HG02678 (cell line): ENCODE data around the gene GSTT2B.
"Not testable (repeated sequence)": the region's sequence is repeated elsewhere in the genome, so short reads cannot be mapped to it uniquely, and the experiment has no call there.

Source experiments
- ATAC-seq: cut with Tn5 transposase; IDR thresholded peaks from one replicate; pipeline ENCODE4 v1.9.1; 2021; ENCODE audit warnings: mild to moderate bottlenecking, moderate library complexity; ENCODE audit not compliant: unreplicated experiment

Gene GSTT2B, protein sequence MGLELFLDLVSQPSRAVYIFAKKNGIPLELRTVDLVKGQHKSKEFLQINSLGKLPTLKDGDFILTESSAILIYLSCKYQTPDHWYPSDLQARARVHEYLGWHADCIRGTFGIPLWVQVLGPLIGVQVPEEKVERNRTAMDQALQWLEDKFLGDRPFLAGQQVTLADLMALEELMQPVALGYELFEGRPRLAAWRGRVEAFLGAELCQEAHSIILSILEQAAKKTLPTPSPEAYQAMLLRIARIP

DNA sequence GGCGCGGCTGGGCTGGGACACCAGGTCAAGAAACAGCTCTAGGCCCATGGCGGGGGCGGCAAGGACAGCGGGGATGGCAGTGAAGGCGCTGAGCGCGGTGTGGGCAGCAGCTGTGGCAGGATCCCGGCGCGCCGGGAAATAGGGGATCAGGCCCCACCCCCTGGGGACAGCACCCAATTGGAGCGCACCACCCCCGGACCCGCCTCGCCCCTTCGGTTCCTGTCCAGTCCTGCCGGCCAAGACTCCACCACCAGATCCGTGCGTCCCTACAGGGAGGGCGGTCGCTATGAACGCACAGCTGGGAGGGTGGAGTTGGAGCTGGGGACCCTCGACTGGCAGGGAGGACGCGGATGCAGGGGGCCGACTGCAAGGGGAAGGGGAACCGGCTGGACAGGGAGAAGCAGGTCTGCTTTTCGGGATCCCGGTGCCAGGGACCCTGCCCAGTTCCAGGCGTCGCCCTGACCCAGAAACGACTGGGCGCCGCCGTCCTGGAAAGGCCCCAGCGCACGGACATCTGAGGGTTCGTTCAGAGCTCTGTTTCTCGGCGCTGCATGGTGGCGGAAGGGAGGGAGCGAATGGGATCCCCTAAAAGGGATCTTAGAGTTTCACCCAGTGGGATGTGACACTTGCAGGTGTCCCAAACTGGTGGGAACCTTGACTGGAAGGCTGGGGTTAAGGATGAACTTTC is at the start of gene GSTT2B:
TSS of gene GSTT2B (minus strand) at position 112 of the 688 bp plus-strand sequence. CDS start at position 48, 64 bp downstream.
- not testable (repeated sequence) for ATAC-seq

DNA sequence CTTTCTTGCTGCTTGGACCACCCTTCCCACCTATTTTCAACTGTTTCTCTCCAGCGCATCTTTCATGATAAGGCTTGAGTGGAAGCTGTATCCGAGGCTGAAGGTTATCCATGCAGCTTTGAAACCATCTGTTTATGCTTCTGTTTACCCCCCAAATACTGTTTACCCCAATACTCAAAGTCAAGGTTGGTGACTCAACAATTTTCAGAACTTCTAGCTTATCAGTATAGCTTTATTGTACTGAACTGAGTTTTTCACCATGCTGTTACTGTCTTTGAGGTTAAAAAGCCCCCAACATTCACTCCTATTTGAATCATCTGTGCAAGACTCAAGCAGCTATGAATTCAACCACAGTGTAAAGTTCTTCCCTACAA is 49.0 kb upstream of the GSTT2B start:
- no peak for ATAC-seq

DNA sequence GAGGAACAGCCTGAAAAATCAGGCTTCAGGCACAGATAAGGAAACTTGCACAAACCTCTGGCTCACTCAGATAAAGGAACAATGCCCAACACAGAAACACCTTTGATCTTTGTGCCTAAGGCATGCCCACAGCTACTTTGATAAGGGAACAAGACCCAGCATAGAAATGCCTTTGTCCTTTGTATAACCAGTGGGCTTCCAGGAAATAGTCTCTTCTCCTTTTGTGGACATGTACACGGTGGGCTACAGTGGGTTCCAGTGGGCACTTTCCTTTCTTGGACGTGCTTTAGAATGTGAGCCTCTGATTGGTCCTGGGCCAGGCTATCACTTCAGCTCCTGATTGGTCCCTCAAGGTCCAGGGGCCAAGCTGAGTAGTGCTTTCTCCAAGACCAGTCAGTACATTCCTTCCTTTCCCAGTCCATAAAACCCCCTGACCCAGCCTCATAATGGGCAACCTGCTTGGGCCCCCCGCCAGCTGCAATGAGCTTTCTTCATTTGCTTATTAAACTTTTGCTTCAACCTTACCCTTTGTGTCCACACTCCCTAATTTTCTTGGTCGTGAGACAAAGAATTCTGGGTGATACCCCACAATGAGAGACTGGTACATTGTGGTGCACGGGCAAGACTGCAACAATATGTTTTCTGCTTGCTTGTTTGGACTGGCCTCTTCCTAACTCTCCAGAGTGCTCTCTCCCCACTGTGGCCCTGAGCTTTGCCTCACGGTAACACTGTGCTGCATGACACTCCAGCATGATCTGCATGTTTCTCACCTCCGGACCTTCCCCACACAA is 48.4 kb upstream of the GSTT2B start:
- ATAC-seq: no peak

DNA sequence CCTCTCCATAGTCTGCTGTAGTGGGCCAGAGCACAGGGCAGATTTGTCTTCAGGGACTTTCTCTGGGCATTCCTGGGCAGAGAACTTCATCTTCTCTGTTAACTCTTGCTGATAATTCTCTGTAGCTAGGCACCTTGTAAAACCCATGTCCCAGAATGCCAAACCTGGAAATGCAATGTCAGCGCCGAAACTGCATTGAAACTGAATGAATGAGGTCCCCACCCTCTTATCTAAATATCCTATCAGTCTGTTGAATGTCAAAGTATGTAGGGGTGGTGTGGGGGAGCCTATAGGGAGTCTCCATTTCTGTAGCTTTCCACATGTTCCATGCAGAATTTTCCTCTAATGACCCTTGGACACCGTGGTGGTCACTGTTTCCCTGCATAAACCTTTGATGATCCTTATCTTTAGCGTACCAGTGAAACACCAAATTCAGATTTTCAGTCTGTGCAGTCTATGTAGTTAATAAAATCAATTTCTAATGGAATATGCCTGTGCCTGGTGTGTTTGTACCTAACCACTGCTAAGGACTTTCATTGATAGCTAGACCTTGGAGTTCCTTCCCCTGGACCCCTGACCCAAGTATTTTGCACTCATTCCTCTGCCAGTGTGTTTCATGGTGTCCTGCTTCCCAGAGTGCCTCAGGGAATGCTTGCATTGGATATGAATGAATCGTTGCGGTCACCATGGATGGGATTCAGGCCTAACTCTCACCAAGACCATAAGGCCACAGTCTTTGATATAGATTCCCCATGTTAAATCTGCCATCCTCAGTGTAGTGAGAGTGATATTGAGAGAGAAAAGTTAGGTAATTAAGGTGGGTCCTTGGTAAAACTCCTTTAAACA is 47.6 kb upstream of the GSTT2B start:
- ATAC-seq: no peak

DNA sequence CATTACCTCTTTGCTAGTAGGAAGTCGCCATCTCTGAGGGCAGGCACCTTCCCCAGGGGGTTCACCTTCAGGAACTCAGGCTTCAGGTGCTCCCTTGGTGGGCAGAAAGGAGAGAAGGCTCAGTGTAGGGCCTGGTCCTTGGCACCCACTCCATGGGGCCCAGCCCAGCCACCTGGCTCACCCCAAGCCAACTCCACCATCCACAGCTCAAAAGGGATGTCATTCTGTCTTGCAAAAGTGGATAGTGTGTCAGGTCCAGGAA is 47.0 kb upstream of the GSTT2B start:
- no peak for ATAC-seq

DNA sequence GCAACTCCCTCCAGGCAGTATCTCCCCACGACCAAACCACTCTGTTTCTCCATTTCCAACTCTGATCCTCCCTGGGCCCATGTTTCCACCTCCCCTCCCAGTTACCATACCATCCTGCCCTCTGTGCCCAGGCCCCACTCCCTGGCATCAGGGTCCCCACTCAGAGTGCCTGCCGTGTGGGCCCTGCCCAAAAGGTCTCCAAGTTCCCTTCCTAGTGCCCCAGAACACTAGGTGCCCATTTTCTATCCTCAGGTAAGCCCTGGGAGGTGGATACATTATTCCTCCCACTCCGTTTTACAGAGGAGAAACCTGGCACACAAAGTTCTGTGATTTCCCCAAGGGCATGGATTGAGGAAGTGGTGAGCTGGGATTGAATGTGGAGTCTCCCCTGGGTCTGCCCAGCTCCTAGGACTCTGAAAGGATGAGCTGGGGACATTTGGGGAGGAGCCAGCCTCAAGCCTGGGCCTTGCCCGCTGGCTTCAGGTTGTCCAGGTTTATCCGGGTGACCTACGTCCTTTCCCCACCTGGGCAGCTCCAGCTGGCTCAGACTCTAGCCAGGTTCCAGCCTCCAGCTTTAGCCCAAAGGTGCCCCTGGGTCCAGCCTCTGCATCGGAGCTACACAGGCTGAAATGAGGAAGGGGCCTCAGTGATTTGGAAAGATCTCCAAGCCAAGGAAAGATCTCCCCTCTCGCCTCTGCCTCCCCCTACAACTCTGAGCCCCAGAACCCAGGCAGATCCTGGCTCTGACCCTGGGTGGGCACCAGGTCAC is 46.4 kb upstream of the GSTT2B start:
- no peak for ATAC-seq

DNA sequence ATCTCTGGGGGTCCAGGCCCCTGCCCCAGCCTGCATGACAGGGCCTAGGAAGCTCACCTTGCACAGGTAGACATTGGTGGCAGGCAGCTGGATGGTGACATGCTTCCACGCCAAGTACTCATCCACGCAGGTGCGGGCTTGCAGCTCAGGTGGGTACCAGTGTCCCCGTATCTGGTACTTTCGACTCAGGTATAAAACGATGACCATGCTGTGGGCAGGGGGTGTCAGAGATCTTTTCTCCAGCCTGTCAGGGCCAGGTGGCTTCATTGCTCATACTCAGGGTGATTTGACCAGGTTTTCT is 45.9 kb upstream of the GSTT2B start:
- no peak for ATAC-seq

DNA sequence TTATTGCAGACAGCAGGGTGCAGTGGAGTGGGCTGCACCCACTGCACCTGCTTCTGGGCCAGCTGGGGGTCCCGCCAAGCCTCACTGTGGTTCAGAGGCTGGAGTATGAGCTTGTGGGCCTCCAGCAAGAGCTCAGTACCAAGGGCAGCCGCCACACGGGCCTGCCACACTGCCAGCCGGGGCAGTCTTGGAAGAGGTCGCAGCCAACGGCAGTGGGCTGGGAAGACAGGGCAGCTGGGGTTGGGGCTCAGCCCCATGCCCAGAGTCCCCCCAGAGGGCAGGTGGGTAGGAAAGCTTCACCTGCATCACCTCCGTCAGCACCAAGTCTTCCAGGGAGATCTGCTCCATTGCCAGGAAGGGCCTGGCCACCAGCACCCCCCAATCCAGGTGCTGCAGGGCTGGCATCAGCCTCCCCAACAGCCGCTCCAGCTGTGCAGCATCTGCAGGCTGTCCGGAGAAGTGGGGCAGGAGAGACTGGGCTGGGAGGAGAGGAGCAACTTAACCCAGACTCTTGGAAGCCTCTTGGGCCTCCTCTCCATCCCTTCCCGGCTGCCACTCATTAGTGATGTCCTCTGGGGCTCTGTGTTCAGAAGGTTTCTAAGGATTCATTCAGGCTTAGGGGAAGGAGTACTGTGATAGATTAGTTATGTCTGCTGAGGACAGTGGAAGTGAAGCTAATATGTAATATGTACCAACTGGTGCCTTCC is 45.4 kb upstream of the GSTT2B start:
- ATAC-seq: no peak

DNA sequence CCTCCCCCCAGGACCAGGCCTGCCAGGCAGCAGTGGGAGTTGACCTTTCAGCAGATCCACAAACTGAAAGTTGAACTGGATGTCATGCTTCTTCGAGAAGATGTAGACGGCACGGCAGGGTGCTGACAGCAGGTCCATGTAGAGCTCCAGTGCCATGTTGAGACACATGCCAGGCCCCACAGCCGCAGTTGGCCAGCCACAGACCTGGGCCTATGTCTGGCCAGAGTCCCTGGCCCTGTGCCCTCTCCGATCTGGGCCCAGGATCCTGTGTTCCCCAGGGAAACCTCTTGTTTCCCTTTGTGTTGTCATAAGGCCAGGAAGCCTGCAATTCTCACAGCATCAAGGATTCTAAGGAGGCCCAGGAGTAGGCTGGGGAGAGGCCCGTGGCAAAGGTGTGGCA is 44.2 kb upstream of the GSTT2B start, which contains the start of gene GSTT4:
TSS of gene GSTT4 (minus strand) at position 253 of the 400 bp plus-strand sequence. CDS start at position 156, 97 bp downstream.
- no peak for ATAC-seq

DNA sequence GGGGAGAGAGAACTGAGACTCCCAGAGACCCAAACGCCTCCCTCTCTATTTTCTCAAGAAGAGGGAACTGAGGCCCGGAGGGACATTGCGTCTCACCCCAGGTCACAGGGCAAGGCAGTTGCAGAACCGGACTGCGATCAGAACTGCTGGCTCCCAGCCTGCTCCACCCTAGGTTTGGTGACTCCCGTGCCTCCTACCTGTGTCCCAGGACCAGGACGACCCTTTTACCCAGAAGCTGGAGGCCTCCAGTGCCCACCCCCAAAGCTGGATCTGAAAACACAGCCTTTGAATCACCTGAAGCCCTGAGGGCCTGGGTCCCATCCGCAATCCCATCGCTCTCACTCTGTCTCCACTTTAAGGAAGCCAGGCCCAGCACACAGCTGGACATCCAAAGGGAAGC is 42.9 kb upstream of the GSTT2B start:
- ATAC-seq: no peak

DNA sequence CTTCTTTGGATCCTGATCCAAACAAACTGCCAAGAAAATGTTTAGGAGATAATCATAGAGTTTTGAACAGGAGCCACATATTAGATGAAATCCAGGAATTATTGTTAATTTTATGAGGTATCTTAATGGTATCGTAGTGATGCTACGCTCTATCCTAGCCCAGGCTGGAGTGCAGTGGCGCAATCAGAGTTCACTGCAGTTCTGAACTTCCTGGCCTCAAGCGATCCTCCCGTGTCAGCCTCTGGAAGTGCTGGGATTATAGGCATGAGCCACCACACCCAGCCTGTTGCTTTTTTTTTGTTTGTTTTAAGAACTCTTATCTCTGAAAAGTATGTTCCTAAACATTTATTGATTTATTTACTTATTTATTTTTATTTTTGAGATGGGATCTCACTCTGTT is 41.9 kb upstream of the GSTT2B start:
- ATAC-seq: no peak

DNA sequence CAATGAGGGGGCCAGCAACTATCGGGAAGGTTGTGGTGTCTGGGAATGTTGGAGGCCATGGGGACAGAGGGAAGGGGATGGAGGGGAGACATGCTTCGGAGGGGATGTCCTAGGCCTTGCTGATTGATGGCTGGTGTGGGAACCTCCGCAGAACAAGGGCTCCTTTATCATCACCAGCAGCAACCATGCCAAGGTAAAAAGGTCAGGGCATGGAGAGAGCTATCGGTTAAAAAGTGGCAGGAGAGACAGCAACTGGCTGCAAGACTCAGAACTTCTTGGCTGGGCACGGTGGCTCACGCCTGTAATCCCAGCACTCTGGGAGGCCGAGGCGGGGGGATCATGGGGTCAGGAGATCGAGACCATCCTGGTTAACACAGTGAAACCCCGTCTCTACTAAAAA is 41.3 kb upstream of the GSTT2B start:
- ATAC-seq: no peak

DNA sequence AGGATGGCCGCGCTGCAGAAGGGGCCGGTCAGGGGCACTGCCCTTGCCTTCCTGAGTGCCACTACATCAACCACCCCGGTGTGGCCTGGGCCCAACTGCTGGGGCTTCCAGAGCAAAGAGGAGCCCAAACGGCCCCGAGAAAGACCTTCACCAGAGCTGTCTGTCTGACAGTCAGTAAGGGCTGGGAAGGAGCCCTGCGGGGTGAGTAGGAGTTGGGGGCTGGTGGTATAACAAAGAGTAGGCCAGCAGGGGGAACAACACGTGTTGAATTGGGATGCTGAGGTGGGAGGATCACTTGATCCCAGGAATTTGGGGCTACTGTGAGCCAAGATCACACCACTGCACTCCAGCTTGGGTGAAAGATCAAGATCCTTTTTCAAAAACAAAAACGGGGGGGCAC is 40.3 kb upstream of the GSTT2B start:
- ATAC-seq: no peak

DNA sequence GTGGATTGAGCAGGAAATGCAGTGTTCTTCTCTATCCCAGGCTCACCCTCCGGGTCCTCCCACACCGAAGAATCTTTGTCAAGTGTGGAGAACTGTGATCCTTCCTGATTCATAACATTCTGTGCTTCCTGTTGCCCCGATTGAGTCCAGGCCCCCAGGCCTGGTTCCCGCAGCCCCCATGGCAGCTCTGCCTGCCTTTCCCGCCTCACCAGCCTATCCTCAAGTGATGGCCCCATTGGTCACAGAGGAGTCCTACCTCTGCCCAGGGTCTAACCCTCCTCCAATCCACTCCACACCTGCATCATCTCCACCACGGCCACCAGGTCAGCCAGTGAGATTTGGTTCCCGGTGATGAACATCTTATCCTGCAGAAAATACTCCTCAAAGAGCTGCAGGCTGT is 38.8 kb upstream of the GSTT2B start:
- ATAC-seq: not testable (repeated sequence)

DNA sequence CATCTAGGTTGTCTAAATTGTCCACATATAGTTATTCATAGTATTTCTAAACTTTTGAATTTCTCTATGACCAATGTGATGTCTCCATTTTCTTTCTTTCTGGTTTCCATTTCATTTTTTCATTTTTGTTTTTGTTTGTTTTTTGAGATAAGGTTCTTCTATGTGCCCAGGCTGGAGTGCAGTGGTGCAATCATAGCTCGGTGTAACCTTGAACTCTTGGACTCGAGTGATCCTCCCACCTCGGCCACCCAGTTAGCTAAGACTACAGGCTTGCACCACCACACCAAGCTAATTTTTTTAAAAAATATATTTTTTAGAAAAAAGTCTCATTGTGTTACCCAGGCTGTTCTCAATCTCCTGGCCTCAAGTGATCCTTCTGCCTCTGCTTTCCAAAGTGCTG is 36.1 kb upstream of the GSTT2B start:
- ATAC-seq: no peak

DNA sequence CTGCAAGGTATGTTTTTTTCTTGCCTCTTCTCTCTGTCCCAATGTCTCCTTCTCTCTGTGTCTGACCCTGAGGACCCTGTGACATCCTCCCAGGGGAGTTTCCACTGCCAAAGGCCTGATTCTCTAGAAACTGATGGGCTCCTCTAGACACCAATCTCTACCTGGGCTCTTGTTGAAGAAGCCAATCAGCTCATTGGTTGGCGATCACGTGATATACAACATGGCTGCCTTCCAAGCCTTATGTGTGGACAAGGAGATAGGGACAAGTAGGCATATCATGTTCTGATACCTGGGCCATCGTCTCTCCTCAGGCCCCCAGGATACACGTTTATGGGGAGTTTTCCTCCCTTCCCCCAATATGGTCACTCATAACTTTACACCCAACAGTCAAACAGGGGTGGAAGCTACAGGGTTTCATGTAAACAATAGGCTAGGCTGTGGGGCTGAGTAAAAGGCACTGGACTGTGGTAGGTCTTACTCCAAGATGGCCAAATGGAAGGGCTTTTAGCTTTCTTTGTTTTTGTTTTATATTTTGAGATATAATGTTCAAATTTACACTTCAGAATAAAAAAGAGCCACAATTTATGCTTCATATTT is 32.7 kb upstream of the GSTT2B start:
- not testable (repeated sequence) for ATAC-seq

DNA sequence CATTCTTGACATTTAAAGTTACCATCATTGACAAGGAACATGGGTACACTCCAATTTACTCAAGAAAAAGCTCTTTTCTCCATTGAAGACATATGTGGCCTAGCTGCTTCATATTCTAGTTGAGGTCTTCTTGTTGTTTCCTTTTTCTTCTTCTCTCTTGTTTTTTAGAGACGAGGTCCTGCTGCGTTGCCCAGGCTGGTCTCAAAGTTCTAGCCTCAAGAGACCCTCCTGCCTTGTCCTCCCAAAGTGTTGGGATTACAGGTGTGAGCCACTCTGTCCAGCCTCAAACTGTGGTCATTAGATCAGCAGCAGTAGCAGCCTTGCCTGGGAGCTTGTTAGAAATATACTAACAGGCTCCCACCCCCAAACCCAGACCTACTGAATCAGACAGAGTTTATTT is 32.1 kb upstream of the GSTT2B start:
- not testable (repeated sequence) for ATAC-seq

DNA sequence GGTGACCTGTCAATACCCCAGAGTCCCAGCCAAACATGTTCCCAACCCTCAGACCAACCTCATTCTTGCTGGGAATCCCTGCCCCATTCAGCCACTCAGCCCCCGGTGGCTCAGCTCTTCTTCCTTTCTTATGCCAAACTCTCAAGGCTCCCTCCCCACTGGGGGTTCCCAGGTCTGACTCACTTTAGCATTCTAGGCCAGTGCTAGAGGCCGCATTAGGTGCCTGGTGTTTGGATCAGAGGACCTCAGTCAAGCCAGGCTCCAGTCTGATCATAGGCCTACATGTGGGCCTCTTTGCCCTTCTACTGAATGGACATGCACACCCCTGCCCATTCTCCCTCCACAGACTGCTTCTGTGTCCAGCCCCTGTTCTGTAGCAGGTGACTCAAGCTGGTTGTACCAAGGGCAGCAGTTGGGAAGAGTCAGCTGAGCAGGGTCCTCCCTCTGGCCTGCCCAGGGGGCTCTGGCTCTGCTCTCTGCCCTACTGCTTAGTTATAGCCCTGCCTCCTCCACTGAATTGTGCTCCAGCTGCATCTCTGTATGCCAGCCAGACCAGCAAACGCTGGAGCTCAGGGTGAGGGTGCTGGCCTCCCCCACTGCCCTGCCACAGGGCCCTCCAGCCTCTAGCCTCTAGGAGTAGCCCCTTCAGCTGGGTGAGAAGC is 28.7 kb upstream of the GSTT2B start:
- ATAC-seq: not testable (repeated sequence)

DNA sequence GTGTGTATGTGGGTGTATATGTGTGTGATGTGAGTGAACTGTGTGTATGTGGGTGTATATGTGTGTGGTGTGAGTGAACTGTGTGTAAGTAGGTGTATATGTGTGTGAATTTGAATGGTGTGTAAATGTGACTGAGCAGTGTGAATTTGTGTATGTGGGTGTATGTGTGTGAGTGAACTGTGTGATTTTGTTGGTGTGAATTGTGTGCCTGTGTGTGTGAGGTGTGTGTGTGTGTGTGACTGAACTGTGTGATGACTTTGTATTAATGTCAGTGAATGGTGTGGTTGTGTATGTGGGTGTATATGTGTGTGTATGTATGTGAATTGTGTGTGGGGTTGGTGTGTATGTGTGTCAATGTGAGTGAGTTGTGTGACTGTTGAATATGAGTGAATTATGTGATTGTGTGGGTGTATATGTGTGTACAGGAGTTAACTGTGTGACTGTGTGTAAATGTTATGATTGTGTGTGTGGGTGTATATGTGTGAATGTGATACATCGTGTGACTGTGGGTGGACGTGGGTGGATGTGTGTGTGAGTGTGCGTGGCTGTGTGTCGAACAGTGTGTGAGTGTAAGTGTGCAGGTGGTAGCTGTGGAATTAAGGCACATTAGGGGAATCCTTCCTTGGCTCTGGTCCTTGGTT is 25.7 kb upstream of the GSTT2B start:
- not testable (repeated sequence) for ATAC-seq
